ACHN (cell line): ENCODE measurements around the gene ETS2.
A peak's percentile ranks its signal among the peaks of the same experiment; 100 is the strongest.

ENCODE experiments used
- DNase-seq: peaks from one replicate; pipeline ENCODE4 v3.0.0-alpha.2; 2015
- in situ Hi-C: cut with HindIII; loops from 2 replicates; pipeline ENCODE4 v1.10.0; 2017; ENCODE audit warnings: low sequenced_read_pairs, low pct_ligation_motif_present, low pct_unique_long_range_greater_than_20kb

ETS2 gene

DNA sequence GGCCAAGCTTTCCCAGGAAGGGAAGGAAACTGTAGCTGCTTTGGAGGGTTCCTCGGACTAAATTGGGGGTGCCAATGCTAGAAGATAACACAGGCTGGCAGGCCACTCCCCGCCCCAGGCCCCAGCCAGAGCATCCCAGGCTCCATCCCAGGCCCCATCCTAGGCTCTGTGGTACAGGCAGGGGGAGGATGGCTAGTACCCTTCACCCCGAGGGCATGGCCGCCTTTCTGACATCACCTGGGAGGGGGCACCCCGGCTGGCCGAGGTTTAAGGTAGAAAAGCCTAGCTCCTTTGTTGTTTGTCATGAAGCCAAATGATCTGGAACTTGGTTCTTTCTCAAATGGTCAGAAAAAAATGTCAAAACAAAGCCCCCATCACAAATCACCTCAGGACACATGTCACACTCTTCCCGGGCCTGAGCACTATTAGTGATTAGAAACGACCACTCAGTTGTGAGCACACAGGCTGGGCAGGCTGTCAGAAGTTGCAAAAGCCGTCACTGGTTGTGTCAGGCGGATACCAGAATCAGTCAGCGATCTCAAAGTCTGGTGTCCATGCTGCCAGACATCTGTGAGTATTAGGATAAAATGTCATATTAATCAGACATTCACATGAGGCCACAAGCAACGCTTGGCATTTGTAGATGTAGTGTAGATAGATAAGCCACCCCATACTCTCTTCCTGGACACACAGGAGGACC, 31.0 kb upstream of the ETS2 start:
- DNase-seq: no peak
- in situ Hi-C loops: no loop called here

DNA sequence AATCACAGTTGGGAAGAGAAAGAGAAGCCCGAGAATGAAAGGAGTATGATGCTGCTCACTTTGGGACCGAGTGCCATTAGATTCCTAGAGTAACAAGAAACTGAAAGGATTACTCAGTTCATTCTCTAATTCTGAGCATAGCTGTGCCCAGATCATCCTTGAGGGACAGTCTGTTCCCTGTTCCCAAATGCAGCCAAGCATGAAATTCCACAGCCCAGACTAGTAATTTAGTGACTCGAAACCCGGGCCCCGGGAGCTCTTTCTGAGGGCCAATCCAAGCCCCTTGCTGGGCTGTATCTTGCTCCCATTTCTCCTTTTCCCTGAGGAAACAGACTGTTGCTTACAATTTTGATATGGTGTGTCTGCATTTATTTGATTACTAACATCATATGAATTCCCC, 30.0 kb upstream of the ETS2 start:
- DNase-seq: no peak
- in situ Hi-C loops: no loop called here

DNA sequence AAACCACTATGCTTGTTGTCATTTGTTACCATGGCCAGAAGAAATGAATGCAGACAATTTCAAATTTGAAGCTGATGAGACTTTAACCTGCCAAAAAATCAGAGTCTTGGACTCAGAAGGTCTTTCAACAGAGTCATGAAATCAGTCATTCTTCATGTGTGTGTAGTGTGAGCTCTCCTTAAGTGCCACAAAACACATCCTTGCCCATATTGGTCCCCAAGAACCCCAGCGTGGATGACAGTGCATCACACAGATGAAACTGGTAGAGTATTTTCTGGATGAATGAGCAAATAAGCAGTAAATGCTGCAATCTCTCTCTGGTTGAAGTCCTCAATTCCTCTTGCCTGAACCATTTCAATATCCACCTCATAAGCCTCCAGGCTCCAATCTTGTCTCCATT, 28.7 kb upstream of the ETS2 start:
- no peak for DNase-seq
- in situ Hi-C loops: no loop called here

DNA sequence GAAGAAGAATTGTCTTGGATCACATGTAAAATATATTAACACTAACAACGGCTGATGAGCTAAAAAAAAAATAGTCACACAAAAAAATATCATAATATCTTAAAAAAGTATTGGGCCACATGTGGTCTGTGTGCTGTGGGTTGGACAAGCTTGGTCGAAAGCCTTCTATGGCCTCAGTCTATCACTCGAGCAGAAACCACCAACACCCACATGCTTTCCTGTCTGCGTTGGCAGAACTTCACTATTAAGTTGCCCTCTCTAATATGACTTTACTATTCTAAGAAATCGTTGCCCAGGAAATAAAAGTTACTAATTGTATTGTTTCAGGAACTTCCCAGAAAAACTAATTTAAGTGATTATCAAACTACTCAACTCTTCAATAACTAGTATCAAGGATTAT, 28.2 kb upstream of the ETS2 start:
- in situ Hi-C loops: no loop called here
- no peak for DNase-seq

DNA sequence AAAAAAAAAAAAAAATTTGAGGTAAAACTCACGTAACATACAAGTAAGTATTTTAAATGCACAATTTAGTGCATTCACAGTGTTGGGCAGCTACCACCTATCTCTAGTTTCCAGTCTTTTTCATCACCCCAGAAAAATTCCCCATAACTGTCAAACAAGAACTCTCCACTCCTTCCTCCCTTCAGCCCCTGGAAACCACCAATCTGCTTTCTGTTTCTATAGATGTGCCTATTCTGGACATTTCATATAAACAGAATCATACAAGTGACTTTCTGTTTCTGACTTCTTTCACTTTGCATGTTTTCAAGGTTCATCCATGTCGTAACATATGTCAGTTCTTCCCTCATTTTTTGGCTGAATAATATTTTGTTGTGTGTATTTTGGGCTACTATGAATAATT, 24.9 kb upstream of the ETS2 start:
- in situ Hi-C loops: no loop called here
- DNase-seq: no peak

DNA sequence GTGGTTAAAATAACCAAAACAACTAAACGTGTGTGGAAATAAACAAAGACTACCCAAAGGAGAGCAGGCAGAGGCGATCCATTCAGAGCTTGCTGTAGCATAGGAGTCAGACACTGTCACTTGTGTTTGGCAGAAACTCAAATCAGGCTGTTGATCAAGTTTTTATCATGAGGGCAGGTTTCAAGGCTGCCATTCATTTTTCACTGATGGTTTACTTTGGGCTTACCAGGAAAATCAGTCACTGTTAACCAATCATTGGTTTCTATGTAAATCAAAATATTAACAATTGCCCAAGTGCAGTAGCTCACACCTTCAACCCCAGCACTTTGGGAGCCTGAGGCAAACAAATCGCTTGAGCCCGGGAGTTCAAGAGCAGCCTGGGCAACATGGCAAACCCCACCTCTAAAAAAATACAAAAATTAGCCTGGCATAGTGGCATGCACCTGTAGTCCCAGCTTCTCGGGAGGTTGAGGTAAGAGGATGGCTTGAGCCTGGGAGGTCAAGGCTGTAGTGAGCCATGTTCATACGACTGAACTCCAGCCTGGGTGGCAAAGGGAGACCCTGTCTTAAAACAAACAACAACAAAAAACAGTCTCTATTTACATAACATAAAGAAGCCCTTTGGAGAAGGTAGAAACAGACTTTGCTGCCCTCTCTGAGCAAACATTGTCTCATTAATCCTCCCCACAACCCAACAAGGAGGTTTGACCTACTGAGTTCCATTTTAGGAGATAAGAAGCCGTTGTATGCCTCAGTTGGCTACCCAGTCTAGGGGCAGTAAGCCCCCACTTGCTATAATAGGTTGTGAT, 21.1 kb upstream of the ETS2 start:
- DNase-seq: no peak
- in situ Hi-C loops: no loop called here

DNA sequence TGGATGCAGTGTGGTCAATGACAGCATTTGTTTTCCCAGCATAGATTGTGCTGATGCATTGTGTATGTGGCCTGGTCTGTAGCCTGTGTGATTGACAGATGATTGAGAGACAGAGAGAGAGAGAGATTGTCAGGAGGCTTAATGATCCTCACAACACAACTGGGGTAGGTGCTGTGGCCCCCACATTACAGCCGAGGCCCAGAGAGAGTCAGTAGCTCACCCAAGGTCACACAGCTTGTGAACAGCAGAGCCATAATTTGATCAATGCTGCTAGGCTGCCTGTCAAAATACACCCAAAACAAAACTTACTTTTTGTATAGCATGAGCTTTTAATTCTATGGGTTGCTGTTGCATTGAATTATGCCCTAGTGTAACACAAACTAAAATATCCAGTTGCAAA, 20.2 kb upstream of the ETS2 start:
- in situ Hi-C loops: no loop called here
- DNase-seq: no peak

DNA sequence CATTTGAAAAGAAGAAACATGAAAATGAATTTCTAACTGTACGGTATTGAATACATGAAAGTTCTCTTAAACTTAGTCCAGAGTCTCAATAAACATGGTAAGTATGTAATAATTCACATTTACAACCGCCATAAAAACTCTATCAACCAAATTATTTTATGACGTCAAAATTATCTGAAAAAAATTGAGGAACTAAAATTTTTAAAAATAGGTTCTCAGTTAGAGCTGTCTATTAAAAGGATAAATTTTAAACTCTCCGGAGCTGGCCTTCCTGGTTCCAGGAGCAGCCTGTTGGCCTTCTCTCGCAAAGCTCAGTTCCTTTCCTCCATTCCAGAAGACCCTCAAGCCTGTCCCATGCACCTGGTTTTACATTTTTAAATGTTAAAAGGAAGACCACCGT, 18.7 kb upstream of the ETS2 start:
- in situ Hi-C loops: no loop called here
- DNase-seq: no peak

DNA sequence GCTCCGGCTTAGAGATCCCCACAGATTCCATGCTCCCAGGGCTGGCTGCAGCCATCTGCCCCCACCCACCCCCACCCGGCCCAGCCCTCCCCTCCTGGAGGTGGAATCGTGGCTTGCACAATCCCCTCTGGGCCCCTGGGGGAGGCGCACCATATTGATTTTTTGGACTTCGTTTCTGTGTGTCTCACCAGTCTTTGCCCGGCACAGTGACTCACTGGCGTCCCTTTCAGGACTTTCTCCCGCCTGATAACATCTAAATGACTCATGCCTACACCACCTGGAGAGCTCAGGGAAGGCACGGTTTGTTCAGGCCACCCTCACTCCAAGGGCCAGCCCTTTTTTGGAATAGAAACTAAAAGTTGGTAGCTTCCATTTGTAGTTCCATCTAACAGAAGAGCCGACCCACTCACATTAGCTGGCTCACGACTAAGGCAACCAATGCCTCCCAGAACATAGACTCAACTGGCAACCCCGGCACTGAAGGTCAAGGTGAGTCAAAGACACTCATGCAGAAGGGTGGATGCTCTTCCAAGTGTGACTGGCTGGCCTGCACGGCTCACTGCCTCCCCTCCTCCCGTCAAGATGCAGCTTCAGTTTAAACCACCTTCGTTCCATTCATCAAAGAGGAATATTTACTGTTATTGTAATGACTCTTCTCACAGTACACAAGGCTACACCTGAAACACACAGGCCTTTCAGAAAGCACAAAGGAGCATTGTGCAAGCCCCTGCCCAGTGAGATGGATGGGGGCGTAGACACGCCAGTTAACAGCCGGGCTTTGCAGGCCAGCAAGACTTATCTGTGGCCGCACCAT, 18.1 kb upstream of the ETS2 start:
- in situ Hi-C loops: no loop called here
- DNase-seq: peak; percentile 88

DNA sequence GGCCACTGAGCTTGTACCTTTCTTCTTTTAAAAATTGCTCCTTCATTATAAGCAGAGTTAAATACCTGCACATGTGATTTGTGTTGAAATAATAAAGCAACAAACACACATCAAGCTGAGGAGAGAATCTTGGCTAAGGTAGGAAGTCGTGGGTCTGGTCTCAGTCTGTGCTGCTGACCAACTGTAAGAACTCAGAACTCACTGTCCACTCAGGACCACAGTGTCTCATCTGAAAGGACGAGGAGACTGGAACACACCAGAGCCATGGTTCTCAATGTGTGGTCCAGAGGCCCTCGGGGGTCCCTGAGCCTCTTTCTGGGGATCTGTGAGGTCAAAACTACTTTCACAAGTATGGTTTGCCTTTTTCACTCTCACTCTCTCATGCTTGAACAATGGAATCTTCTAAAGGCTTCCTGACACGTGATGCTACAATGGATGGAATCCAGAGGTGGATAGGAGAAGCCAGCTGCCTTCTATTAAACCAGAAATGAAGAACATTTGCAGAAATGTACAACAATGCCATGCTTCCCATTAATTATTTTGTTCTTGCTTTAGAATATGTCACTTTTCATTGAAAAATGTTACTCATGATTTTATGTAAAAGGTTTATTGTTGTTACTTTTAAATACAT, 17.3 kb upstream of the ETS2 start:
- in situ Hi-C loops: no loop called here
- DNase-seq: no peak

DNA sequence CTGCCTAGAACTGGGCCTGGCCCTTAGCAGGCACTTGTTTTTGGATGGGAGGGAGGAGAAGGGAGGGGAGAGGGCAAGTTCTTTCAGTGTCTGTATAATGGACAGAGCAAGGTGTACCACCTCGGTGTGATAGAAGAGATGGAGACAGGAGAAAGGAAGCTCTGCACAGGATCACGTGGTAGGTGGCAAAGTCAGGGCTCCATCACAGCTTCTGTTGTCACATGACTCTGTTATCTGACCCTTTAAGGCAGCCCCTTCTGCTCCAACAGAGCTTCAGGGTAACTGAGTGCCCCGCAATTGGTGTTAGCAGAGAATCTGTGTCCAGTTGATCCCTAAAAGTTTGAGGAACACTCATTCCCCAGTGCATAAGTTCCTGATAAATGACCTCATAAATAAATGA, 16.5 kb upstream of the ETS2 start:
- in situ Hi-C loops: no loop called here
- no peak for DNase-seq

DNA sequence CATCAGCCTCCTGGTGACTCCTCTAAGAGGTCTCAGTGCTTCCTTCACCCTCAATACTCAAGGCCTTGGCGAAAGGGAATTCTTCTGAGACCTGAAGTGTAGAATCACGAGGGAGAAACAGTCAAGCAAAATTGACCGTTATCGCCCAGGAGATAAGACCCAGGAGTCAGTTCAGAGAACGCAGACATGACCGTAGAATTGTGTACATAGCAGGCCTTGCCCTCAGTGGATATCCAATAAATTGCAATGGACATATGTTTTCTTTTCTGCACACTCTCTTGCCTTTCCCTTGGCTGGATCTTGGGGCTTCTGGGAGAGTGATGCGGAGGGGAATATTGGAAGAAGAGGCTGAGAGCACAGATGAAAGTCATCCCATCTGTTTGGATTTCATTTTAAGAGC, 15.7 kb upstream of the ETS2 start:
- no peak for DNase-seq
- in situ Hi-C loops: no loop called here

DNA sequence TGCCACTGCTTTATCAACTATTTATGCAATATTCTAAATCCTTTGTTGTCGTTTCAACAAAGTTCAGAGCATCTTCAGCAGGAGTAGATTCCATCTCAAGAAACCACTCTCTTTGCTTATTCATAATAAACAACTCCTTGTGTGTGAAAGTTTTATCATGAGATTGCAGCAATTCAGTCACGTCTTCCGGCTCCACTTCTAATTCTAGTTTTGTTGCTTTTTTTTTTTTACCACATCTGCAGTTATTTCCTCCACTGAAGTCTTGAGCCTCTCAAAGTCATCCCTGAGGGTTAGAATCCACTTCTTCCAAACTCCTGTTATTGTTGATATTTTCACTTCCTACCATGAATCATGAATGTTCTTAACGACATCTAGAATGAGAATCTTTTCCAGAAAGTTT, 14.8 kb upstream of the ETS2 start:
- DNase-seq: no peak
- in situ Hi-C loops: no loop called here

DNA sequence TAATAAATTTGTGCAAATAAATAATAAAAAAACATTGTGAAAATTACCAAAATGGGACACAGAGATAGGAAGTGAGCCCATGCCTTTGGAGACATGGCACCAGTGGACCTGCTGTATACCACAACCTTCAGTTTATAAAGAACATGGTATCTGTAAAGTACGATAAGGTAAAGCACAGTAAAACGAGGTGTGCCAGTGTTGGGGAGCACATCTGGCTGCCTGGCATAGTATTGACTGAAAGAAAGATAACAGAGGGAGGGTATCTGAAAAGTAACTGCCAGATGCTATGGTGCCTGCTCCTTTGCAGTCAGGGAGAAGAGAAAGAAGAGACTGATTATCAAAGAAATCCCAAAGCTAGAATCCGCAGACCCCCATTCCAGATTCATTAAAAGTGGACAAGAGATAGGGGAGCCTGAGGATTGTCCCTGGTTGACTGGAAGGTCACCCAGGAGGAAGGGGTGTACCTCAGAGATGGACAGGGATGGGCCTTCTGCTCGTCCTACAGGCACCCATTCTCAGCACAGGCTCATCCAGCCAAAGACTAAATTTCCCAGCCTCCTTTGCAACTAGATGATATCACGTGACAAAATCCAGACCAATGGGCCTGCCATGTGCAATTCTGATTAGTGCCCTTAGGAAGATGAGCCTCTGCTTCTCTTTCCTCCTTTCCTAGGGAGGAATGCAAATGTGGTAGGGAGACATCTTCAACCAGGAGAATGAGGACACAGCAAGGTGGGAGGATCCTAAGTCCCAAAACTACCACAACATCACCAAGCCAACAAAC, 12.9 kb upstream of the ETS2 start:
- in situ Hi-C loops: no loop called here
- no peak for DNase-seq

DNA sequence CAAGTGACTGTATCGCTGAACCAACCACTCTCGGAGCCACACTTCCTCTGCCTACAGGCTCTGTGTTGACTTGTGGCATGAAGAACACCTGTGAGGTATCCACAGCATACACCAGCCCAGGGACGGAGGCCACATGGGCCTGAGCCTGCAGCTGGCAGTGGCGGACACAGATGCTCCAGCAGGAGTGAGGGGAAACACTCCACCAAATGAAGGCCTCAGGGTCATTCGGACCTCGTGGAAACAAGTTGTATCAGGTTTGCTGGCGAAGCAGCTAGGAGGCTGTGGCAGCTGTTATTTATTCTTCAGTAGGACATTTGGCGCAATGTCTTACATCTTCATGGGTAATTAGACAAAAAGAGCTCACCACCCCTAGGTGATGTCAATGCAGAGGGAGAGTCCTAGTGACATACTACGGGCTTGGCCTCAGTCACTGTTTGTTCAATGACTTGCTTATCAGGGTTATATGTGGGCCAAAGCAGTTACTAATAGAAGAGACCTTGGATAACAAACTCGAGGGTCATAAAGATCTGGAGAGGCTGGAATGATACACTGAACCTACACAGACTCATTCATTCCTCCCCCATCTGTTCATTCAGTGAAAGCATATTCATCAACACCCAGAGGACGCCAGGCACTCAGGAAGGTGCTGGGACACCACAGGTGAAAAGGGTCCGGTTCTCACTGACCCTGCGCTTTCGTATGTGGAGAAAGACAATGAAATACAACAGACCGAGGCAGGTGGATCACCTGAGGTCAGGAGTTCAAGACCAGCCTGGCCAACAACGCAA, 11.6 kb upstream of the ETS2 start:
- DNase-seq: no peak
- in situ Hi-C loops: no loop called here

DNA sequence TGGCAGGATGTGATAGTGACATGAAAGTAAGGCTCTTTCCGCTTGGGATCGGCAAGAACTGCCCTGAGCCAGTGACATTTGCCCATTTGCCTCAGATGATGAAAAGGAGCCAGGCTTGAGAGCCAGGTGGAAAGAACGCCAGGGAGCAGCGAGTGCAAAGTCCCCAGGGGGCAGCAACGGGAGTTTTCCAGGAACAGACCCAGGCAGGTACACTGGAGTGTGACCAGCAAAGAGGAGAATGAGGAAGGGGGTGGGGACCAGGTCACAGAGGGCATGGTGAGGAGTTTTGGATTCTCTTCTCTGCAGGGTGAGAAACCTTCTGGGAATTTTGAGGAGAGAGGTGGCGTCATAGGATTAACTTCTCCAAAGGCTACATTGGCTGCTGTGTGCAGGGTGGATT, 10.8 kb upstream of the ETS2 start:
- in situ Hi-C loops: no loop called here
- no peak for DNase-seq

DNA sequence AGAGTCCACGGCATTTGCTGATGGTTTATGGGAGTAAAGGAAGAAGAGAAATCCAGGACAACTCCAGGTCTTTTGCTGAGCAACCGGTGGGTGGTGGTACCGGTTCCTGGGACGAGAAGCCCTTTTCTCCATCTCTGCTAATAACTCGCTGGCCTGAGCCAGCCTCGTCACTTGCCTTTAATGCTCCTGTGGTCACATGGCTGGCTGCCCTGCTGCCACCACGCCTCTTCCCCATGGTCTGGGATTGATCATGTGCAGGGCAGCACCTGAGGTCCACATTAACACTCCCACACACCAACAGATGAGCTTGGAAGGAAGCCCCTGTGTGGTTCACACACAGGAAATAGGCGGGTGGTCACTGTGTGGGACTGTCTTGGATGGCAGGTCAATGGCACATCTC, 10.3 kb upstream of the ETS2 start:
- in situ Hi-C loops: no loop called here
- DNase-seq: no peak

DNA sequence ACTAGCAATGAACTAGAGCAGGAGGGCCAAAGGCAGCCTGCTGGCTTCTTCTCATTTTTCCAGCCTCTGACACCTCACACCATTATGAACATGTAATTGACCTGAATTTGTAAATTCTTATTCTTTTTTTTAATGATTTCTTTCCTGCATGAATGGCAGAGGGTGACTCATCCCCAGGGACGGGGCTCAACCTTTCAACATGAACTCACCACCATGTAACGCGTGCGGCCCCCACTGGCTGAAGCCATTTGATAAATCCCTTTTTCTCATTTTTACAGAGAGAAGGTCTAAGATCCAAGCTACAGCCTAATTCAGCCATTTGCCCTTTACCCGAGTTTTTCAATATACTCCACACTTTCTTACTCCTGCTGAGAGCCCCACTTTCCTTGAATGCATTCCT, 9.3 kb upstream of the ETS2 start:
- peak; percentile 56 for DNase-seq
- in situ Hi-C loops: no loop called here
